GM23338 (cell line): ENCODE measurements around the gene GPR101. TPM values are rescaled to one million over a fixed set of nuclear protein-coding genes. Genes with fewer than 3 reads are reported as not detected.

Experiments used
- ATAC-seq: fragments of 200-7000 bp; cut with Tn5 transposase; 3 replicates; pipeline ENCODE4 v1.9.1; 2020
- DNase-seq: peaks from one replicate; pipeline ENCODE4 v3.0.0-alpha.2; 2015; ENCODE audit warnings: low spot score
- H2AFZ ChIP-seq: fragments of 200-600 bp; sonication (generic); 2 replicates; pipeline ENCODE4 v1.8.0; 2016; ENCODE audit warnings: antibody characterized with exemption, mild to moderate bottlenecking, moderate library complexity
- H3F3A ChIP-seq: fragments of 200-600 bp; sonication (generic); replicated peaks from 2 replicates; pipeline ENCODE4 v1.8.0; 2017; ENCODE audit warnings: antibody characterized with exemption, mixed run types, low read depth
- H3K27ac ChIP-seq: fragments of 200-600 bp; sonication (generic); 2 replicates; pipeline ENCODE4 v1.6.1; 2016; ENCODE audit warnings: low read depth
- H3K27me3 ChIP-seq: fragments of 200-600 bp; sonication (generic); 2 replicates; pipeline ENCODE4 v1.8.0; 2016; ENCODE audit warnings: mild to moderate bottlenecking, mixed run types, moderate library complexity; ENCODE audit not compliant: insufficient read depth
- H3K36me3 ChIP-seq: fragments of 200-600 bp; sonication (generic); 2 replicates; pipeline ENCODE4 v1.8.0; 2016; ENCODE audit warnings: mild to moderate bottlenecking; ENCODE audit not compliant: insufficient read depth
- H3K4me1 ChIP-seq: fragments of 200-600 bp; sonication (generic); 2 replicates; pipeline ENCODE4 v1.8.0; 2016; ENCODE audit warnings: mild to moderate bottlenecking, moderate library complexity; ENCODE audit not compliant: insufficient read depth
- H3K4me2 ChIP-seq: fragments of 200-600 bp; sonication (generic); 2 replicates; pipeline ENCODE4 v1.7.1; 2017; ENCODE audit warnings: mixed run types
- H3K4me3 ChIP-seq: fragments of 200-600 bp; sonication (generic); 2 replicates; pipeline ENCODE4 v1.6.1; 2016; ENCODE audit warnings: mixed run types
- H3K79me2 ChIP-seq: fragments of 200-600 bp; sonication (generic); replicated peaks from 2 replicates; pipeline ENCODE4 v1.8.0; 2017; ENCODE audit warnings: mild to moderate bottlenecking; ENCODE audit not compliant: insufficient read depth
- H3K9me2 ChIP-seq: fragments of 200-600 bp; sonication (generic); 2 replicates; pipeline ENCODE4 v1.8.0; 2017; ENCODE audit not compliant: insufficient read depth
- H4K20me1 ChIP-seq: fragments of 200-600 bp; sonication (generic); replicated peaks from 2 replicates; pipeline ENCODE4 v1.8.0; 2017; ENCODE audit warnings: mild to moderate bottlenecking; ENCODE audit not compliant: insufficient read depth
- H3K27ac Mint-ChIP-seq: 2 replicates; pipeline ENCODE4 v1.8.0; 2020; ENCODE audit warnings: inconsistent platforms, mild to moderate bottlenecking, moderate library complexity, mixed read lengths
- H3K27me3 Mint-ChIP-seq: 3 replicates; pipeline ENCODE4 v1.8.0; 2022; ENCODE audit warnings: low read depth, mild to moderate bottlenecking, moderate library complexity, mixed read lengths, inconsistent platforms; ENCODE audit not compliant: insufficient read depth, poor library complexity
- H3K36me3 Mint-ChIP-seq: 3 replicates; pipeline ENCODE4 v1.8.0; 2021; ENCODE audit warnings: low read depth, mild to moderate bottlenecking, inconsistent platforms, moderate library complexity, mixed read lengths
- H3K4me1 Mint-ChIP-seq: 3 replicates; pipeline ENCODE4 v1.8.0; 2020; ENCODE audit warnings: mild to moderate bottlenecking, inconsistent platforms, mixed read lengths
- H3K4me3 Mint-ChIP-seq: 3 replicates; pipeline ENCODE4 v1.8.0; 2021; ENCODE audit warnings: moderate library complexity, mild to moderate bottlenecking, inconsistent platforms, mixed read lengths
- H3K9me3 Mint-ChIP-seq: 3 replicates; pipeline ENCODE4 v1.8.0; 2020; ENCODE audit warnings: moderate library complexity, mild to moderate bottlenecking, inconsistent platforms, mixed read lengths
- CREB1 ChIP-seq: fragments of 250-450 bp; sonication (Bioruptor Pico); IDR thresholded peaks from 2 replicates; pipeline ENCODE4 v1.5.0; 2020; ENCODE audit warnings: low read depth, mild to moderate bottlenecking, moderate library complexity
- EZH2 ChIP-seq: fragments of 200-600 bp; sonication (generic); IDR thresholded peaks from one replicate; pipeline ENCODE4 v1.8.0; 2017; ENCODE audit warnings: antibody characterized with exemption, mild to moderate bottlenecking, low read depth; ENCODE audit not compliant: unreplicated experiment
- EZH2phosphoT487 ChIP-seq: fragments of 200-600 bp; sonication (generic); IDR thresholded peaks from one replicate; pipeline ENCODE4 v1.8.1; 2018; ENCODE audit warnings: antibody characterized with exemption; ENCODE audit not compliant: unreplicated experiment
- JUNB ChIP-seq: IDR thresholded peaks from one replicate; pipeline ENCODE4 v1.6.1; 2016; ENCODE audit warnings: antibody characterized with exemption; ENCODE audit not compliant: unreplicated experiment
- NANOG ChIP-seq: IDR thresholded peaks from 2 replicates; pipeline ENCODE4 v1.6.1; 2016; ENCODE audit warnings: antibody characterized with exemption, borderline replicate concordance
- STAT1 ChIP-seq: IDR thresholded peaks from one replicate; pipeline ENCODE4 v1.6.1; 2016; ENCODE audit warnings: antibody characterized with exemption; ENCODE audit not compliant: unreplicated experiment
- ZNF114 ChIP-seq: fragments of 250-450 bp; sonication (Bioruptor Pico); IDR thresholded peaks from 2 replicates; pipeline ENCODE4 v1.5.0; 2020; ENCODE audit warnings: mild to moderate bottlenecking, moderate library complexity
- ZNF331 ChIP-seq: fragments of 250-450 bp; sonication (Bioruptor Pico); IDR thresholded peaks from 2 replicates; pipeline ENCODE4 v1.5.0; 2020; ENCODE audit warnings: low read depth, mild to moderate bottlenecking, moderate library complexity
- polyA plus RNA-seq: library from polyadenylated mRNA; unstranded; fragments of >200 nt; fragmentation: Nextera tagmentation; extraction: Ambion mirVana; gene quantifications from 2 replicates; pipeline ENCODE4 v1.2.1, GENCODE V29; 2016
- total RNA-seq: library from RNA; depleted of rRNA; stranded (reverse); fragments of >200 nt; shearing (Covaris generic); gene quantifications from 2 replicates; pipeline ENCODE4 v1.2.3, GENCODE V29; 2014
- TF ChIP-seq, protein P1 (sequence below), 2 experiments: fragments of 200-600 bp in 1 of 2; sonication (generic) in 1 of 2; conservative IDR thresholded peaks; 2 replicates each; pipeline versions ENCODE4 v1.5.1 to v1.6.1; 2016 to 2017; ENCODE audit warnings: antibody characterized with exemption in 2 of 2, low read depth in 2 of 2, mild to moderate bottlenecking in 2 of 2, moderate library complexity in 1 of 2
- TF ChIP-seq, protein P2 (sequence below): IDR thresholded peaks from 2 replicates; pipeline ENCODE4 v1.6.1; 2016; ENCODE audit warnings: antibody characterized with exemption

The GPR101 gene
- total and polyA plus RNA-seq, 2 experiments from 2014 or later = not detected

DNA sequence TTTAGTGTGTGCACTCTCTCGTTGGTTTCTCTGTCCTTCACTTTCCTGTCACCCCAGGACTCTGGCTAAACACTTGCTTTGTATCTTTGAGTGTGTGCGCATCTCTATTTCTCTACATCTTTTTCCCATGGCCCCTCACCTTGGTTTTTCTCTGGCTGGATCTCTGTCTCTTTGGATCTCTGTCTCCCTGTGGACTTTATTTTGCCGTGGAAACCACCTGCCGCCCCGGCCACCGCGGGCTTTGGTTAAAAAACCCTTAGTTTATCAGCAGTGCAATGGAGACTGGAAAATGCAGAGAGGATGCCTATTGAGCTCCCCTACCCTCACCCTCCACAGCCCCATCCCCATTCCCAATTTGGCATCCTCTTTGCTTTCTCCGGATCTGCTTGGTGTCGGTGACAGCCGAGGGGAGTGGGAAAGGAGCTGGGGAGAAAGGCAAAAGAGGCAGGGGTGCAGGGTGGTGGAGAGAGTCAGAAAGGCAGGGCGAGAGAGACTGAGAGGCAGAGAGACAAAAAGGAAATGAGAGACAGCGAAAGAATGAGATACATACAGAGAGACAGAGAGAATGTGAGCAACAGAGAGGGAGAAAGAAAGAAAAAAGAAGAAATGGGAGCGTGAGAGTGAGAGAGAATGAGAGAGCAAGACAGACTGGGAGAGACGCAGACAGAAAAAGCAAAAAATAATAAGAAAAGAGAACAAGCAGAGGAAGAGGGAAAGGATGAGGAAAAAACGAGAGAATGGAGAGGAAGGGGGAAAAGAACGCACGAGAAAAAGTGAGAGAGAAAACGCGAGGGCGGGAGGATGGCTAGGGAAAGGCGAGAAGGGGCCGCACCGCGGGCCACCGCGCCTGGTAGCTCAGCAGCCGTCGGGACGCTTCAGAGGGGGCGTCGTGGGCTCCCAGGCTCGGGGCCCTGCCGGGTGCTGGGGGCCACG lies 688 bp downstream of the GPR101 start:
- TF ChIP-seq ZNF331 (CRISPR knock-in tag) (no peak), STAT1 (no peak), NANOG (no peak), CREB1 (CRISPR knock-in tag) (no peak), EZH2 (peak; percentile 86), ZNF114 (CRISPR knock-in tag) (no peak)
- TF ChIP-seq, protein P1, sequence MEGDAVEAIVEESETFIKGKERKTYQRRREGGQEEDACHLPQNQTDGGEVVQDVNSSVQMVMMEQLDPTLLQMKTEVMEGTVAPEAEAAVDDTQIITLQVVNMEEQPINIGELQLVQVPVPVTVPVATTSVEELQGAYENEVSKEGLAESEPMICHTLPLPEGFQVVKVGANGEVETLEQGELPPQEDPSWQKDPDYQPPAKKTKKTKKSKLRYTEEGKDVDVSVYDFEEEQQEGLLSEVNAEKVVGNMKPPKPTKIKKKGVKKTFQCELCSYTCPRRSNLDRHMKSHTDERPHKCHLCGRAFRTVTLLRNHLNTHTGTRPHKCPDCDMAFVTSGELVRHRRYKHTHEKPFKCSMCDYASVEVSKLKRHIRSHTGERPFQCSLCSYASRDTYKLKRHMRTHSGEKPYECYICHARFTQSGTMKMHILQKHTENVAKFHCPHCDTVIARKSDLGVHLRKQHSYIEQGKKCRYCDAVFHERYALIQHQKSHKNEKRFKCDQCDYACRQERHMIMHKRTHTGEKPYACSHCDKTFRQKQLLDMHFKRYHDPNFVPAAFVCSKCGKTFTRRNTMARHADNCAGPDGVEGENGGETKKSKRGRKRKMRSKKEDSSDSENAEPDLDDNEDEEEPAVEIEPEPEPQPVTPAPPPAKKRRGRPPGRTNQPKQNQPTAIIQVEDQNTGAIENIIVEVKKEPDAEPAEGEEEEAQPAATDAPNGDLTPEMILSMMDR (conservative IDR thresholded peaks at IDR 0.05; ENCODE audit: low read depth in 2 of 2) = no peak
- TF ChIP-seq, protein P2, sequence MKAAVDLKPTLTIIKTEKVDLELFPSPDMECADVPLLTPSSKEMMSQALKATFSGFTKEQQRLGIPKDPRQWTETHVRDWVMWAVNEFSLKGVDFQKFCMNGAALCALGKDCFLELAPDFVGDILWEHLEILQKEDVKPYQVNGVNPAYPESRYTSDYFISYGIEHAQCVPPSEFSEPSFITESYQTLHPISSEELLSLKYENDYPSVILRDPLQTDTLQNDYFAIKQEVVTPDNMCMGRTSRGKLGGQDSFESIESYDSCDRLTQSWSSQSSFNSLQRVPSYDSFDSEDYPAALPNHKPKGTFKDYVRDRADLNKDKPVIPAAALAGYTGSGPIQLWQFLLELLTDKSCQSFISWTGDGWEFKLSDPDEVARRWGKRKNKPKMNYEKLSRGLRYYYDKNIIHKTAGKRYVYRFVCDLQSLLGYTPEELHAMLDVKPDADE = no peak
- Histone ChIP-seq H3K79me2 (no peaks in the 10 kb centered on the region), H3F3A (no peaks in the 10 kb centered on the region), H3K4me1 (peaks cover 8% of the 10 kb centered on the region; the same call in 1 of the 2 replicates), H3K27ac (no peak overlapping the region), H3K9me2 (no peaks in the 10 kb centered on the region), H3K27me3 (peaks cover 99% of the 10 kb centered on the region), H3K4me3 (peak overlapping the region; percentile 58), H2AFZ (no peak overlapping the region), H3K36me3 (no peaks in the 10 kb centered on the region), H4K20me1 (no peaks in the 10 kb centered on the region), H3K4me2 (peak overlapping the region; percentile 79)
- peak; percentile 12 for DNase-seq
- H3K27ac Mint-ChIP-seq = no peak overlapping the region
- no peaks in the 10 kb centered on the region for H3K36me3 Mint-ChIP-seq
- peaks cover 10% of the 10 kb centered on the region for H3K4me1 Mint-ChIP-seq
- H3K9me3 Mint-ChIP-seq = no peaks in the 10 kb centered on the region; the same call in 2 of the 3 replicates
- H3K27me3 Mint-ChIP-seq = peaks cover 24% of the 10 kb centered on the region
- no peak for ATAC-seq
- no peak overlapping the region for H3K4me3 Mint-ChIP-seq

GRCh38 chrX:137032341-137032694 lies 1.5 kb downstream of the GPR101 start:
- peak overlapping the region; percentile 81 for H2AFZ ChIP-seq

More at GRCh38 chrX:137032341-137032694, 1.5 kb downstream of the GPR101 start:
- TF ChIP-seq NANOG (no peak), JUNB (no peak), EZH2phosphoT487 (no peak), CREB1 (CRISPR knock-in tag) (no peak), ZNF331 (CRISPR knock-in tag) (no peak), STAT1 (no peak), ZNF114 (CRISPR knock-in tag) (no peak)
- Mint-ChIP-seq H3K4me1 (peaks cover 10% of the 10 kb centered on the region), H3K27me3 (peaks cover 22% of the 10 kb centered on the region), H3K27ac (no peak overlapping the region), H3K36me3 (no peaks in the 10 kb centered on the region), H3K4me3 (no peak overlapping the region), H3K9me3 (no peaks in the 10 kb centered on the region; the same call in 2 of the 3 replicates)
- Histone ChIP-seq H3K4me1 (peaks cover 8% of the 10 kb centered on the region; the same call in 1 of the 2 replicates), H3K27ac (no peak overlapping the region), H3F3A (no peaks in the 10 kb centered on the region), H3K27me3 (peaks cover 96% of the 10 kb centered on the region), H3K9me2 (no peaks in the 10 kb centered on the region), H3K4me3 (peak overlapping the region; percentile 58), H4K20me1 (no peaks in the 10 kb centered on the region), H3K36me3 (no peaks in the 10 kb centered on the region), H3K4me2 (peak overlapping the region; percentile 79), H3K79me2 (no peaks in the 10 kb centered on the region)
- no peak for DNase-seq
- peak; percentile 10; the same call in 1 of the 3 replicates for ATAC-seq
